ENCODE data around the gene NSRP1.

DNA sequence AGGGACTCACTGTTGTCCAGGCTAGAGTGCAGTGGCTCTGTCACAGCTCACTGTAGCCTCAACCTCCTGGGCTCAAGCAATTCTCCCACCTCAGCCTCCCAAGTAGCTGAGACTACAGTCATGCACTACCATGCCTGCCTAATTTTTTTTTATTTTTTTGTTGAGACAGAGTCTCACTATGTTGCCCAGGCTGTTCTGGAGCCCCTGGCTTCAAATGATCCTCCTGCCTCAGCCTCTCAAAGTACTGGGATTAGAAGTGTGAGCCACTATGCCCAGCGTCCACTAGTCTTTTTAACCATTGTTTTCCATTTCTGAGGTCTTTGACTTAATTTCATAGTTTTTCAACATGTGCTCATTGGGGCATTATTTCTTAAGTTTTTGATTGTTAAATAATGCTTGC lies 13.5 kb downstream of the NSRP1 start:
- TF ChIP-seq, protein P1, sequence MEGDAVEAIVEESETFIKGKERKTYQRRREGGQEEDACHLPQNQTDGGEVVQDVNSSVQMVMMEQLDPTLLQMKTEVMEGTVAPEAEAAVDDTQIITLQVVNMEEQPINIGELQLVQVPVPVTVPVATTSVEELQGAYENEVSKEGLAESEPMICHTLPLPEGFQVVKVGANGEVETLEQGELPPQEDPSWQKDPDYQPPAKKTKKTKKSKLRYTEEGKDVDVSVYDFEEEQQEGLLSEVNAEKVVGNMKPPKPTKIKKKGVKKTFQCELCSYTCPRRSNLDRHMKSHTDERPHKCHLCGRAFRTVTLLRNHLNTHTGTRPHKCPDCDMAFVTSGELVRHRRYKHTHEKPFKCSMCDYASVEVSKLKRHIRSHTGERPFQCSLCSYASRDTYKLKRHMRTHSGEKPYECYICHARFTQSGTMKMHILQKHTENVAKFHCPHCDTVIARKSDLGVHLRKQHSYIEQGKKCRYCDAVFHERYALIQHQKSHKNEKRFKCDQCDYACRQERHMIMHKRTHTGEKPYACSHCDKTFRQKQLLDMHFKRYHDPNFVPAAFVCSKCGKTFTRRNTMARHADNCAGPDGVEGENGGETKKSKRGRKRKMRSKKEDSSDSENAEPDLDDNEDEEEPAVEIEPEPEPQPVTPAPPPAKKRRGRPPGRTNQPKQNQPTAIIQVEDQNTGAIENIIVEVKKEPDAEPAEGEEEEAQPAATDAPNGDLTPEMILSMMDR (optimal IDR thresholded peaks at IDR 0.05 in 1 of 3, IDR thresholded peaks at IDR 0.05 in 1 of 3, conservative IDR thresholded peaks at IDR 0.05 in 1 of 3; ENCODE audit: extremely low read depth in 1 of 3, insufficient read depth in 2 of 3, low read length in 3 of 3) = no peak
- TF ChIP-seq EZH2 (IDR thresholded peaks at IDR 0.05; ENCODE audit: low read length) = no peak

Measured in keratinocyte (primary cell).